ENCODE results near the gene MARCHF4. TPM values are rescaled to one million over a fixed set of nuclear protein-coding genes. Genes with fewer than 3 reads are reported as not detected.

MARCHF4 gene
- total and polyA plus RNA-seq, 2 of the 8 experiments (the other 6 are each of a cell fraction or from before 2014, with no cell fraction given) = 1.9 to 2.9 TPM

- H3K23ac ChIP-seq (ENCODE audit: insufficient read length) = no peak overlapping the region
- POLR2A ChIA-PET (ENCODE audit: partially characterized antibody) = interaction anchor here (4.1 kb wide), 1 partner anchor 93 kb away, joined by 20 read pairs; the partner anchor contains the start of gene RPL37A
- H3K27me3 ChIP-seq (replicated peaks in 1 of 4; ENCODE audit: control insufficient read depth in 3 of 4, extremely low read depth in 1 of 4, insufficient read depth in 3 of 4, low read length in 3 of 4) = no peaks in the 10 kb centered on the region
- DNase-seq (ENCODE audit: low read depth in 1 of 2, low spot score in 2 of 2) (no peak), FAIRE-seq (no peak)
- no peak overlapping the region for H3K18ac ChIP-seq (ENCODE audit: extremely low read depth, low read length)
- no peak overlapping the region for H4K91ac ChIP-seq (replicated peaks; ENCODE audit: insufficient read length, low read length)
- no peak overlapping the region for H2BK12ac ChIP-seq (ENCODE audit: low read depth, low read length)
- no peak for TF ChIP-seq SUZ12 (IDR thresholded peaks at IDR 0.05; ENCODE audit: low read length)
- TF ChIP-seq EP300 (IDR thresholded peaks at IDR 0.05; ENCODE audit: borderline replicate concordance in 1 of 2, low read depth in 2 of 2, low read length in 2 of 2) = no peak
- no peak for TF ChIP-seq BACH1 (IDR thresholded peaks at IDR 0.05; ENCODE audit: low read length)
- TF ChIP-seq TAF1 (IDR thresholded peaks at IDR 0.05; ENCODE audit: low read depth, low read length) = no peak
- no peaks in the 10 kb centered on the region for H4K20me1 ChIP-seq (replicated peaks in 1 of 2; ENCODE audit: control insufficient read depth in 1 of 2, insufficient read depth in 2 of 2, low read length in 2 of 2)
- CTCF ChIA-PET (ENCODE audit: partially characterized antibody) = interaction anchor here (0.6 to 9.4 kb wide), 21 partner anchors 9 to 221 kb away, joined by 3 to 105 read pairs (median 6); partner anchors contain the start of genes MARCHF4 and SMARCAL1
- H3K4me1 ChIP-seq (replicated peaks in 1 of 4; ENCODE audit: control insufficient read depth in 3 of 4, insufficient read depth in 4 of 4, low read length in 3 of 4) = peaks cover 2 to 6% (median 3%) of the 10 kb centered on the region in 4 experiments; a peak in 6 of 7 replicates
- H3K4me2 ChIP-seq (ENCODE audit: insufficient read depth in 1 of 2, low read depth in 2 of 2, low read length in 2 of 2) = no peak overlapping the region
- no peaks in the 10 kb centered on the region for H3K79me2 ChIP-seq (ENCODE audit: control insufficient read depth in 1 of 2, insufficient read depth in 2 of 2, low read length in 2 of 2)
- no peaks in the 10 kb centered on the region for H3K36me3 ChIP-seq (ENCODE audit: control insufficient read depth in 2 of 4, insufficient read depth in 4 of 4, low read length in 3 of 4)
- no peak overlapping the region for H2BK20ac ChIP-seq (ENCODE audit: low read length)
- no peak overlapping the region for H2BK15ac ChIP-seq (ENCODE audit: low read length)
- no peaks in the 10 kb centered on the region for H3K23me2 ChIP-seq (ENCODE audit: low read depth, low read length)
- no peak overlapping the region for H3K9ac ChIP-seq (replicated peaks in 1 of 4; ENCODE audit: extremely low read depth in 1 of 4, low read depth in 3 of 4, low read length in 3 of 4)
- H3K14ac ChIP-seq (ENCODE audit: insufficient read length) = no peak overlapping the region
- H4K8ac ChIP-seq (ENCODE audit: extremely low read depth, insufficient read depth, low read length) = no peak overlapping the region
- 0 out of 2 replicates have a peak overlapping the region, but pooled peaks have one; percentile 13 for H2AFZ ChIP-seq (ENCODE audit: low read length)
- H2BK5ac ChIP-seq (ENCODE audit: low read depth, low read length) = no peak overlapping the region
- no peak overlapping the region for H3K56ac ChIP-seq (replicated peaks; ENCODE audit: insufficient read length, low read depth, low read length)
- H2BK120ac ChIP-seq (replicated peaks; ENCODE audit: low read depth, low read length) = no peak overlapping the region
- WGBS, 2 experiments (ENCODE audit: extremely low coverage in 1 of 2, insufficient coverage in 1 of 2, insufficient read length in 1 of 2, insufficient replicate concordance in 2 of 2, low coverage in 1 of 2, low lambda C conversion rate in 2 of 2, missing lambda C conversion rate in 1 of 2) = 95% methylated on average over 7 of the region's 7 CpGs; no CpG with 5 or more reads in 1 of the 2 experiments
- H3K4ac ChIP-seq (replicated peaks; ENCODE audit: insufficient read length, low read depth, low read length) = no peak overlapping the region
- H2AK5ac ChIP-seq (ENCODE audit: low read depth, low read length) = no peak overlapping the region
- H3K9me3 ChIP-seq (ENCODE audit: insufficient read depth in 2 of 2, low read depth in 1 of 2, low read length in 1 of 2) = no peaks in the 10 kb centered on the region
- no peaks in the 10 kb centered on the region for H3K79me1 ChIP-seq (ENCODE audit: low read depth, low read length)
- H3K4me3 ChIP-seq (ENCODE audit: extremely low read depth in 1 of 4, insufficient read depth in 2 of 4, low read depth in 3 of 4, low read length in 4 of 4) = no peak overlapping the region
- H4K5ac ChIP-seq (ENCODE audit: insufficient read length, low read depth, low read length) = no peak overlapping the region
- no peak overlapping the region for H3K27ac ChIP-seq (ENCODE audit: low read depth, low read length)
These were observed 33.3 kb upstream of the MARCHF4 start for GRCh38 chr2:216405588-216405987.

Data from H1 (cell line).